Measurements from ENCODE around the gene AHDC1.

AHDC1 gene

DNA sequence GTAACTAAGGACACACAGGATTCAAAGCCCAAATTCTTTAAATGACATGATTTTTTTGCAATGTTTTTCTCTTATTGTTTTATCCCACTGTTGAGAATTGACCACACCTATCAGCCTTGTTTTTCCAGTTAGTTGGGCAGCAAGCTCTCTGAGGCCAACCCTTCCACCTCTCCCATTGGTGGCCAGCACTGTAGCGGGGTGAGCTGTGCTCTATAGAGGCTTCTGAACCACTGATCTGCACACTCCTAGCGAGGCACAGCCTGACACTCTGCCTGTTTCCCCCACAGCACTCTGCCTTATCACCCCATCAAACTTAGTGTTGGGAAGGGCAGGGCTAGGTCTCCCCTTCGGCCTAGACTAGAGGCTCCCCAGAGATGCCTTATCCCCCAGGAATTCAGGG lies 19.5 kb downstream of the AHDC1 start:
- no peak for DNase-seq (ENCODE audit: low read depth)

- no peak for DNase-seq (ENCODE audit: low read depth)
These were observed 20.5 kb downstream of the AHDC1 start for GRCh38 chr1:27583479-27583878.

- DNase-seq (ENCODE audit: low read depth) = no peak
These were observed 22.1 kb downstream of the AHDC1 start for GRCh38 chr1:27581823-27582243.

DNA sequence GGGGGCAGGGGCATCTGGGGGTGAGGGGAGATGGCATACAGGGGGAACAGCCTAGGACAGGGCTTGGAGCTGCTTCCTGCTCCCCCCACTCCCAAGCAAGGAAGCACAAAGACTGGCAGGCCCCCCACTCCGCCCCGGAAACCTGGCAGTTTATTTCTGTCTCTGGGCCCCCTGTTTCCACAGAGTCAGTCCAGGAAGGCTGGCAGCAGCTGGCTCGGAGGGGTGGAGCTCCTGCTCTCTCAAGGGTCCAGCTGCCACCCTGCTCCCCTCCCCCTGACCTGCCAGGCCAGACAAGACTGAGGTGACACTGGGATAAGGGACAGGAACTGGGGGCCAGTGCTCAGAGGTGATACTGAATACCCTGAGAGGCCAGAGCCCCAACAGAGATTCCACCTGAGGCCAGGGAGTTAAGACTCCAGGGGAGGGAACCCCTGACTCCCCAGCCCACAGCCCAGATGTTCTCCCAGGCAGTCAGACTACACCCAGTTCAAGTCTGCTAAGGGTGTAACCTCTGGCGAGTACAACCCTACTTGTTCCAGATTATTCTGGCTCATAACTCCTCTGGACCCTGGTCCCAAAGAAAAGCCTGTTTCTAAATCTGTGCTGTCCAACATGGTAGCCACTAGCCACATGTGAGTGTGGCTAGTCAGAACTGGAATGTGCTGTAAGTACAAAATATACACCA lies 26.3 kb downstream of the AHDC1 start:
- DNase-seq (ENCODE audit: low read depth) = no peak

DNA sequence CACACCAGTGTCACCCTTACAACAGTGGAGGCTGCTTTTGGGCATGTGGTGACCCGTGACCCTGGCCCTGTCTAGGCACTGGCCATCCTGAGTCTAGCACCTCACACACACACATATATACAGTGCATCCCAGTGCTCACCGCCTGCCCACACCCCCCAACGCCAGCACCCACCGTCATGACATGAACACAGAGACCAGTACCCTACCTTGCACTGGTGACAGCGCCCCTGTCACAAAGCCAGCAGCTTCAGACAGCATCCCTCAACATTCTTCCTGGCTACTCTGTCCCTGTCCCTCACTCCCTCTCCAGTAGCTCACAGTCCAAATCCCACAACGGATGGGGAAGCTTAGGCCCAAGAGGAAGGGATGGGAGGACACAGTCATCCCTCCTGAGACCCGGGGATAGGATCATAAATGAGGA lies 27.1 kb downstream of the AHDC1 start:
- DNase-seq (ENCODE audit: low read depth) = no peak

- no peak for DNase-seq (ENCODE audit: low read depth)
These were observed 28.1 kb downstream of the AHDC1 start for GRCh38 chr1:27575840-27576331.

DNA sequence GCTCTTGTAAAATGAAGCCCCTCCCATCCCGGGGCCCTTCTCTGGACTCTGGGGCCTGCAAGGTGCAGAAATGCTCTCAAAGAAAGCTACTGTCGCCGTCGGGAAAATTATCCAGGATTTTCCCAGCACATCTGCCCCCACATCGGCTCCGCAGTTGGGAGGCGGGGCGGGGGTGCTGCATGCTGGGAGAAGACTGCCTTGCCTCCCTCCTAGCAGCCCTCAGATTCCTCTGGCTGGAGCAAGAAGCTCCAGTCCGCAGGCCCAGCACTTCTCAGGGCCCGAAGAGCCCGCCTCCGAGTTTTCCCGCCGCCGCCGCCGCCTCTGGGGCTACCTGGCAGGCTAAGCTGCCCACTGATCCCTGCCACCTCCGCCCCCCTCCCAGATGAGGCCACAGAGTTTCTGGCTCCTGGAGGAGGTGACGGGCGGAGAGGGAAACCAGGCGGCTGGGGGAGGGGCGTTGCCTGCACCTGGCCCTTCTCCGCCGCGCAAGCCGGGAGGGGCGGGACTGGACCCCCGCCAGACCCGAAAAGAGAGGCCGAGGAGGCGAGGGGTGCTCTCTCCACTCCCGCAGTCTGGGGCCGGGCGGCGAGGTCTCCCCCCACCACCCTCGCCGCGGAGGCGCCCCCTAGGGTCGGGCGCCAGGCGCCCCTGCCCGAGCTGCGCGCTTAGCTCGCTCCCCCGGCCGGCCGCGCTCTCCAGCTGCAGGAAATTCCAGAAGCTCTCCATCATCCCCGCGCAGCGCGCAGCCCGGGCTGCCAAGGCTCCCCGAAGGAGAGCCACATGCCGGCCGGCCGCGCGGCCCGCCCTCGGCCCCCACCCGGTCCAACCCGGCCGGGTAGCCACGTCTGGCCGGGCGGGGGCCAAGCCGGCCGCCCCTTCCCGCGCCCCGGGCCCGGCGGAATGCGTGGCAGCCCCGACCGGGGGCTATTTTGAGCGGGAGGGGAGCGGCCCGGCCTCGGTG lies 28.8 kb downstream of the AHDC1 start:
- DNase-seq (ENCODE audit: low read depth) = no peak

GRCh38 chr1:27574001-27574781 lies 29.8 kb downstream of the AHDC1 start:
- no peak for DNase-seq (ENCODE audit: low read depth)

DNA sequence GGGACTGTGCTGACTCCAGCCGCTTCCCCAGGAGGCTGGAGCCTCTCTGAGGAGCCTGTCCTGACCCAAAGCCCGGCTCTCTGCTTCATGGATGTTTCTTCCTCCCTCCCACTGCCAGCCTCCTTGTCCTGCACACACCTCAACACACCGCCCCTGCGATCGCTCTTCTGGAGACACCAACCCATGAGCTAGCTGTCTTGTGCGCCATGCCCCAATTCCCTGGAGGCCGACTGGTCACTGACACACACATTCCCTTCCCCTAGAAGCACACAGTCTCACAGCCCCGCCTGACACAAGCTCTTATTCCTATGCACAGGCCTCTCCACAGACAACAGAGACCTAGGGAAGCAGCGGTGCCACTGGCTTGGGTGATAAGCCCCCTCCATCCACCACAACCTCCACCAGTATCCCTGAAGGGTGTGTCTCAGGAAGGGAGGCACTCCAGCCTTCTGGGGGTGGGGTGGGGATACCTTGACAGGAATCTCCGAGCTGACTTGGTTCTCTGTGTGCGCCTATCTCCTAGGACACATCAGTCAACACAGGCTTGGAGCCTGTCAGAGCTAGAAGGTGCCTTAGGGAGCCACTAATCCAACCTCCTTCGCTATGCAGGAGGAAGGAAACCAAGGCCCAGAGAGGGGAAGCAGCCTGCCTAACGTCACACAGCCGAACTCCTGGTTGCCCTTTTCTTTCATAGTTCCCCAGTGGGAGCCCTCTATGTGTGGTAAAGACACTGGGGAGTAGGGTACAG lies 31.1 kb downstream of the AHDC1 start:
- no peak for DNase-seq (ENCODE audit: low read depth)

GRCh38 chr1:27572019-27572678 lies 31.8 kb downstream of the AHDC1 start:
- DNase-seq (ENCODE audit: low read depth) = no peak

DNA sequence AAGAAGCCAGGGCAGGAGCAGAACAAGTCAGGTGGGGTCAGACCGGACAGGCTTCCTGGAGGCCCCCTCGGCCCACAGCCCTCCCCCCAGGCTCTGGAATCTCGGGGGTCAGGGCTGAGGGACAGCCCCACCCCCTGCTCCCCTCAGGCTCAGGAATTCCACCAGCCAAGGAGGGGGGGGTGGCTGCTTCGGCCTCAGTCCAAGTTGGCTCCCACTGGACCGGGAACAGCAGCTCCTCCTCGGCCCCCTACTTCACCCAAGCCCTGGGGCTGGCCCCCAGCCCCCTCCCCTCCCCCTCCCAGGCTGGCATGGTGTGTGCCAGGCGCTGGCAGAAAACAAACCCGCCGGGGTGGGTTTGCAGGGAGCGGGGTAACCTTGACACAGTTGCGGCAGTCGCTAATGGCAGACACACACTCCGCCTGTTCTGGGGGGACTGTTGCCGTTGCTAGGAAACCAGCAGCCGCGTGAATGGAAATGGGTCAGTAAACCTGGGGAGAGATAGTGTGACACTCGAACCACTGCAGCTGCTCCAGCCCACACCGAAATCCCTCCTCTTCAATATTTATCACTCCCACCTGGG lies 32.4 kb downstream of the AHDC1 start:
- DNase-seq (ENCODE audit: low read depth) = no peak

DNA sequence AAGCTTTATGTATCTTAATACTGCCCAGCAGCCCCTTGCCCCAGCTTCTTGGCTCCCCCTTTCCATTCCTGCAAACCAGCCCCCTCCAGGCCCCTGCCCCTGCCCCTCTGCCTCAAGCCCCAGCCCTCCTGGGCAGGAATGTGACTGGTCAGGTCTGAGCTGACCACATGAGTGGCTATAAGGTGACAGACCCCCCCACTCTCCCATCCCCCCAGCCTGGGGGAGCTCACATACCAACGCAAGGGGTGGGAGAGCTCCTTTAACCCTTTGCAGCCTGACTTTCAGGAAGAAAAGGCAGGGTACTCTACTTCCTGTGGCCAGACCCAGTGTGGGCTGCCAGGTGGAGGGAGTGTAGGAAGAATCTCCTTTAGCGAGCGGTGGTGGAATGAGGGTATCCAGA lies 33.2 kb downstream of the AHDC1 start:
- DNase-seq (ENCODE audit: low read depth) = no peak

DNA sequence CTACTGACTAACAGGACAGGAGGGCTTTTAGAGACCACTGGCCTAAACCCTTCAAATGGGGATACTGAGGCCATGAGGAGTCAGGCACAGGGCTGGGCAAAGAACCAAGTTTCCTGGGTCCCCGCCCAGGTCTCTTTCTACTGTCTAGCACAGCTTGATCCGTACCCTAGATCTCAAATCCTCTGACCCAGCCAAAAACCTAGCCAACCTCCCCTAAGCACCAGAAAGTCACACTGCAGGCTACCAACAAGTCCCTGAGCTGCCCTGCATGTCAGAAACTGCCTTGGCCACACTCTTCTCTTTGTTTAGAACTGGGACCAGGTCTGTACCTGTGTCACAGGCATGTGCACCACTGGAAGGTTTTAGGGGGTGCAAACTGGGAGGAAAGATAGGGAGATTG lies 33.6 kb downstream of the AHDC1 start:
- no peak for DNase-seq (ENCODE audit: low read depth)

GRCh38 chr1:27569506-27570291 lies 34.2 kb downstream of the AHDC1 start:
- DNase-seq (ENCODE audit: low read depth) = no peak

GRCh38 chr1:27569088-27569460 lies 34.9 kb downstream of the AHDC1 start:
- no peak for DNase-seq (ENCODE audit: low read depth)

GRCh38 chr1:27568300-27569087 lies 35.5 kb downstream of the AHDC1 start:
- peak; percentile 86 for DNase-seq (ENCODE audit: low read depth)

- DNase-seq (ENCODE audit: low read depth) = no peak
These were observed 36.0 kb downstream of the AHDC1 start for GRCh38 chr1:27567971-27568299.

- DNase-seq (ENCODE audit: low read depth) = no peak
These were observed 36.8 kb downstream of the AHDC1 start for GRCh38 chr1:27567146-27567526.

- DNase-seq (ENCODE audit: low read depth) = no peak
These were observed 37.3 kb downstream of the AHDC1 start for GRCh38 chr1:27566462-27567145.
